Measurements from ENCODE around the gene SNTG2.

GRCh38 chr2:1101011-1101782 is 150.5 kb downstream of the SNTG2 start:
- TF ChIP-seq CTCF (IDR thresholded peaks at IDR 0.05) (no peak), POLR2A (IDR thresholded peaks at IDR 0.05) (no peak)
